ENCODE measurements around the gene R3HCC1L.
A peak's percentile ranks its signal among the peaks of the same experiment; 100 is the strongest.

Gene R3HCC1L

GRCh38 chr10:98125940-98126631 lies 8.4 kb upstream of the R3HCC1L start (continued):
- TF ChIP-seq ZNF701 (tag by site-specific recombination; IDR thresholded peaks at IDR 0.05) (no peak), GLI2 (tag by site-specific recombination; IDR thresholded peaks at IDR 0.05; ENCODE audit: borderline replicate concordance, low read depth) (no peak), ZNF776 (tag by site-specific recombination; IDR thresholded peaks at IDR 0.05; ENCODE audit: borderline replicate concordance) (no peak), ZNF350 (tag by site-specific recombination; IDR thresholded peaks at IDR 0.05) (no peak), ZNF335 (tag by site-specific recombination; conservative IDR thresholded peaks at IDR 0.05) (no peak), YY2 (tag by site-specific recombination; IDR thresholded peaks at IDR 0.05) (peak; percentile 68; the same call in 1 of the 2 replicates), ZNF624 (tag by site-specific recombination; IDR thresholded peaks at IDR 0.05) (no peak), ZNF169 (tag by site-specific recombination; IDR thresholded peaks at IDR 0.05) (no peak), ZNF626 (tag by site-specific recombination; IDR thresholded peaks at IDR 0.05) (no peak), ZNF2 (tag by site-specific recombination; IDR thresholded peaks at IDR 0.05) (no peak), ATF2 (tag by site-specific recombination; IDR thresholded peaks at IDR 0.05; ENCODE audit: low read depth) (no peak), ZBTB1 (tag by site-specific recombination; IDR thresholded peaks at IDR 0.05) (no peak), ZEB2 (tag by site-specific recombination; IDR thresholded peaks at IDR 0.05) (peak; percentile 45; the same call in 1 of the 2 replicates), ZNF561 (tag by site-specific recombination; IDR thresholded peaks at IDR 0.05; ENCODE audit: borderline replicate concordance) (no peak), EGR2 (tag by site-specific recombination; IDR thresholded peaks at IDR 0.05; ENCODE audit: low read depth) (peak; percentile 58), ZNF555 (tag by site-specific recombination; conservative IDR thresholded peaks at IDR 0.05) (no peak), ZNF548 (tag by site-specific recombination; IDR thresholded peaks at IDR 0.05) (no peak), BCL11A (tag by site-specific recombination; IDR thresholded peaks at IDR 0.05; ENCODE audit: low read depth) (no peak), ZIC2 (tag by site-specific recombination; IDR thresholded peaks at IDR 0.05) (peak; percentile 40), ZFP69B (tag by site-specific recombination; IDR thresholded peaks at IDR 0.05) (no peak), RBAK (tag by site-specific recombination; IDR thresholded peaks at IDR 0.05) (no peak), SETDB1 (IDR thresholded peaks at IDR 0.05; ENCODE audit: insufficient read length, low read length) (no peak), ZNF677 (tag by site-specific recombination; IDR thresholded peaks at IDR 0.05) (no peak), ZNF521 (tag by site-specific recombination; IDR thresholded peaks at IDR 0.05) (no peak), MZF1 (tag by site-specific recombination; IDR thresholded peaks at IDR 0.05; ENCODE audit: borderline replicate concordance) (no peak), ZNF791 (tag by site-specific recombination; IDR thresholded peaks at IDR 0.05) (no peak), HOXC10 (CRISPR knock-in tag; IDR thresholded peaks at IDR 0.05) (no peak), ZBTB17 (tag by site-specific recombination; IDR thresholded peaks at IDR 0.05) (peak; percentile 64), ZNF747 (tag by site-specific recombination; IDR thresholded peaks at IDR 0.05) (no peak), HOXA7 (CRISPR knock-in tag; IDR thresholded peaks at IDR 0.05; ENCODE audit: borderline replicate concordance) (no peak), ZBTB8A (tag by site-specific recombination; IDR thresholded peaks at IDR 0.05) (no peak), ZNF394 (tag by site-specific recombination; IDR thresholded peaks at IDR 0.05; ENCODE audit: borderline replicate concordance) (no peak), ZNF16 (tag by site-specific recombination; IDR thresholded peaks at IDR 0.05; ENCODE audit: low read depth) (no peak), KLF16 (tag by site-specific recombination; IDR thresholded peaks at IDR 0.05) (no peak), ZNF155 (tag by site-specific recombination; IDR thresholded peaks at IDR 0.05) (no peak), ZNF311 (tag by site-specific recombination; IDR thresholded peaks at IDR 0.05; ENCODE audit: borderline replicate concordance) (no peak), ZNF544 (tag by site-specific recombination; IDR thresholded peaks at IDR 0.05) (no peak), ZNF529 (tag by site-specific recombination; IDR thresholded peaks at IDR 0.05; ENCODE audit: insufficient replicate concordance) (no peak), MYNN (tag by site-specific recombination; IDR thresholded peaks at IDR 0.05; ENCODE audit: borderline replicate concordance) (no peak), ZNF596 (tag by site-specific recombination; IDR thresholded peaks at IDR 0.05) (no peak), ZNF530 (tag by site-specific recombination; IDR thresholded peaks at IDR 0.05; ENCODE audit: low read depth) (no peak), ZNF707 (tag by site-specific recombination; IDR thresholded peaks at IDR 0.05) (no peak), ZNF610 (tag by site-specific recombination; IDR thresholded peaks at IDR 0.05; ENCODE audit: borderline replicate concordance) (no peak), OSR2 (tag by site-specific recombination; IDR thresholded peaks at IDR 0.05) (no peak), ZNF571 (tag by site-specific recombination; IDR thresholded peaks at IDR 0.05) (no peak)

All from HEK293 (cell line).